GM23338 (cell line): ENCODE data around the gene SOCS2. TPM values are rescaled to one million over a fixed set of nuclear protein-coding genes. Genes with fewer than 3 reads are reported as not detected.

Source experiments
- ATAC-seq: fragments of 200-7000 bp; cut with Tn5 transposase; 3 replicates; pipeline ENCODE4 v1.9.1; 2020
- DNase-seq: peaks from one replicate; pipeline ENCODE4 v3.0.0-alpha.2; 2015; ENCODE audit warnings: low spot score
- H2AFZ ChIP-seq: fragments of 200-600 bp; sonication (generic); 2 replicates; pipeline ENCODE4 v1.8.0; 2016; ENCODE audit warnings: antibody characterized with exemption, mild to moderate bottlenecking, moderate library complexity
- H3F3A ChIP-seq: fragments of 200-600 bp; sonication (generic); replicated peaks from 2 replicates; pipeline ENCODE4 v1.8.0; 2017; ENCODE audit warnings: antibody characterized with exemption, mixed run types, low read depth
- H3K27ac ChIP-seq: fragments of 200-600 bp; sonication (generic); 2 replicates; pipeline ENCODE4 v1.6.1; 2016; ENCODE audit warnings: low read depth
- H3K27me3 ChIP-seq: fragments of 200-600 bp; sonication (generic); 2 replicates; pipeline ENCODE4 v1.8.0; 2016; ENCODE audit warnings: mild to moderate bottlenecking, mixed run types, moderate library complexity; ENCODE audit not compliant: insufficient read depth
- H3K36me3 ChIP-seq: fragments of 200-600 bp; sonication (generic); 2 replicates; pipeline ENCODE4 v1.8.0; 2016; ENCODE audit warnings: mild to moderate bottlenecking; ENCODE audit not compliant: insufficient read depth
- H3K4me1 ChIP-seq: fragments of 200-600 bp; sonication (generic); 2 replicates; pipeline ENCODE4 v1.8.0; 2016; ENCODE audit warnings: mild to moderate bottlenecking, moderate library complexity; ENCODE audit not compliant: insufficient read depth
- H3K4me2 ChIP-seq: fragments of 200-600 bp; sonication (generic); 2 replicates; pipeline ENCODE4 v1.7.1; 2017; ENCODE audit warnings: mixed run types
- H3K4me3 ChIP-seq: fragments of 200-600 bp; sonication (generic); 2 replicates; pipeline ENCODE4 v1.6.1; 2016; ENCODE audit warnings: mixed run types
- H3K79me2 ChIP-seq: fragments of 200-600 bp; sonication (generic); replicated peaks from 2 replicates; pipeline ENCODE4 v1.8.0; 2017; ENCODE audit warnings: mild to moderate bottlenecking; ENCODE audit not compliant: insufficient read depth
- H3K9me2 ChIP-seq: fragments of 200-600 bp; sonication (generic); 2 replicates; pipeline ENCODE4 v1.8.0; 2017; ENCODE audit not compliant: insufficient read depth
- H4K20me1 ChIP-seq: fragments of 200-600 bp; sonication (generic); replicated peaks from 2 replicates; pipeline ENCODE4 v1.8.0; 2017; ENCODE audit warnings: mild to moderate bottlenecking; ENCODE audit not compliant: insufficient read depth
- H3K27ac Mint-ChIP-seq: 2 replicates; pipeline ENCODE4 v1.8.0; 2020; ENCODE audit warnings: inconsistent platforms, mild to moderate bottlenecking, moderate library complexity, mixed read lengths
- H3K27me3 Mint-ChIP-seq: 3 replicates; pipeline ENCODE4 v1.8.0; 2022; ENCODE audit warnings: low read depth, mild to moderate bottlenecking, moderate library complexity, mixed read lengths, inconsistent platforms; ENCODE audit not compliant: insufficient read depth, poor library complexity
- H3K36me3 Mint-ChIP-seq: 3 replicates; pipeline ENCODE4 v1.8.0; 2021; ENCODE audit warnings: low read depth, mild to moderate bottlenecking, inconsistent platforms, moderate library complexity, mixed read lengths
- H3K4me1 Mint-ChIP-seq: 3 replicates; pipeline ENCODE4 v1.8.0; 2020; ENCODE audit warnings: mild to moderate bottlenecking, inconsistent platforms, mixed read lengths
- H3K4me3 Mint-ChIP-seq: 3 replicates; pipeline ENCODE4 v1.8.0; 2021; ENCODE audit warnings: moderate library complexity, mild to moderate bottlenecking, inconsistent platforms, mixed read lengths
- H3K9me3 Mint-ChIP-seq: 3 replicates; pipeline ENCODE4 v1.8.0; 2020; ENCODE audit warnings: moderate library complexity, mild to moderate bottlenecking, inconsistent platforms, mixed read lengths
- CREB1 ChIP-seq: fragments of 250-450 bp; sonication (Bioruptor Pico); IDR thresholded peaks from 2 replicates; pipeline ENCODE4 v1.5.0; 2020; ENCODE audit warnings: low read depth, mild to moderate bottlenecking, moderate library complexity
- CTCF ChIP-seq, 2 experiments: fragments of 200-600 bp in 1 of 2; sonication (generic) in 1 of 2; conservative IDR thresholded peaks; 2 replicates each; pipeline versions ENCODE4 v1.5.1 to v1.6.1; 2016 to 2017; ENCODE audit warnings: antibody characterized with exemption in 2 of 2, low read depth in 2 of 2, mild to moderate bottlenecking in 2 of 2, moderate library complexity in 1 of 2
- EZH2 ChIP-seq: fragments of 200-600 bp; sonication (generic); IDR thresholded peaks from one replicate; pipeline ENCODE4 v1.8.0; 2017; ENCODE audit warnings: antibody characterized with exemption, mild to moderate bottlenecking, low read depth; ENCODE audit not compliant: unreplicated experiment
- EZH2phosphoT487 ChIP-seq: fragments of 200-600 bp; sonication (generic); IDR thresholded peaks from one replicate; pipeline ENCODE4 v1.8.1; 2018; ENCODE audit warnings: antibody characterized with exemption; ENCODE audit not compliant: unreplicated experiment
- JUNB ChIP-seq: IDR thresholded peaks from one replicate; pipeline ENCODE4 v1.6.1; 2016; ENCODE audit warnings: antibody characterized with exemption; ENCODE audit not compliant: unreplicated experiment
- NANOG ChIP-seq: IDR thresholded peaks from 2 replicates; pipeline ENCODE4 v1.6.1; 2016; ENCODE audit warnings: antibody characterized with exemption, borderline replicate concordance
- POLR2AphosphoS5 ChIP-seq: IDR thresholded peaks from 2 replicates; pipeline ENCODE4 v1.6.1; 2016; ENCODE audit warnings: antibody characterized with exemption, low read depth
- REST ChIP-seq: IDR thresholded peaks from one replicate; pipeline ENCODE4 v1.6.1; 2018; ENCODE audit warnings: antibody characterized with exemption; ENCODE audit not compliant: unreplicated experiment
- STAT1 ChIP-seq: IDR thresholded peaks from one replicate; pipeline ENCODE4 v1.6.1; 2016; ENCODE audit warnings: antibody characterized with exemption; ENCODE audit not compliant: unreplicated experiment
- ZNF114 ChIP-seq: fragments of 250-450 bp; sonication (Bioruptor Pico); IDR thresholded peaks from 2 replicates; pipeline ENCODE4 v1.5.0; 2020; ENCODE audit warnings: mild to moderate bottlenecking, moderate library complexity
- ZNF331 ChIP-seq: fragments of 250-450 bp; sonication (Bioruptor Pico); IDR thresholded peaks from 2 replicates; pipeline ENCODE4 v1.5.0; 2020; ENCODE audit warnings: low read depth, mild to moderate bottlenecking, moderate library complexity
- polyA plus RNA-seq: library from polyadenylated mRNA; unstranded; fragments of >200 nt; fragmentation: Nextera tagmentation; extraction: Ambion mirVana; gene quantifications from 2 replicates; pipeline ENCODE4 v1.2.1, GENCODE V29; 2016
- total RNA-seq: library from RNA; depleted of rRNA; stranded (reverse); fragments of >200 nt; shearing (Covaris generic); gene quantifications from 2 replicates; pipeline ENCODE4 v1.2.3, GENCODE V29; 2014
- TF ChIP-seq, protein P1 (sequence below): fragments of 250-450 bp; sonication (Bioruptor Pico); IDR thresholded peaks from 2 replicates; pipeline ENCODE4 v1.5.0; 2020; ENCODE audit warnings: mild to moderate bottlenecking, moderate library complexity

Gene SOCS2
- total and polyA plus RNA-seq, 2 experiments from 2014 or later, result 15.5 to 32.4 TPM

- H3K4me3 Mint-ChIP-seq, result no peak overlapping the region
Observed at GRCh38 chr12:93622485-93622884, 50.0 kb downstream of the SOCS2 start.

More at GRCh38 chr12:93622485-93622884, 50.0 kb downstream of the SOCS2 start:
- peaks cover 6% of the 10 kb centered on the region; the same call in 2 of the 3 replicates for H3K36me3 Mint-ChIP-seq
- H3K79me2 ChIP-seq, result no peaks in the 10 kb centered on the region
- TF ChIP-seq CREB1 (CRISPR knock-in tag) (no peak), EZH2 (no peak), ZNF331 (CRISPR knock-in tag) (no peak), REST (no peak), CTCF (conservative IDR thresholded peaks at IDR 0.05; ENCODE audit: low read depth in 2 of 2) (no peak), STAT1 (no peak), POLR2AphosphoS5 (no peak), NANOG (no peak), EZH2phosphoT487 (no peak), JUNB (no peak), ZNF114 (CRISPR knock-in tag) (no peak)
- TF ChIP-seq, protein P1, sequence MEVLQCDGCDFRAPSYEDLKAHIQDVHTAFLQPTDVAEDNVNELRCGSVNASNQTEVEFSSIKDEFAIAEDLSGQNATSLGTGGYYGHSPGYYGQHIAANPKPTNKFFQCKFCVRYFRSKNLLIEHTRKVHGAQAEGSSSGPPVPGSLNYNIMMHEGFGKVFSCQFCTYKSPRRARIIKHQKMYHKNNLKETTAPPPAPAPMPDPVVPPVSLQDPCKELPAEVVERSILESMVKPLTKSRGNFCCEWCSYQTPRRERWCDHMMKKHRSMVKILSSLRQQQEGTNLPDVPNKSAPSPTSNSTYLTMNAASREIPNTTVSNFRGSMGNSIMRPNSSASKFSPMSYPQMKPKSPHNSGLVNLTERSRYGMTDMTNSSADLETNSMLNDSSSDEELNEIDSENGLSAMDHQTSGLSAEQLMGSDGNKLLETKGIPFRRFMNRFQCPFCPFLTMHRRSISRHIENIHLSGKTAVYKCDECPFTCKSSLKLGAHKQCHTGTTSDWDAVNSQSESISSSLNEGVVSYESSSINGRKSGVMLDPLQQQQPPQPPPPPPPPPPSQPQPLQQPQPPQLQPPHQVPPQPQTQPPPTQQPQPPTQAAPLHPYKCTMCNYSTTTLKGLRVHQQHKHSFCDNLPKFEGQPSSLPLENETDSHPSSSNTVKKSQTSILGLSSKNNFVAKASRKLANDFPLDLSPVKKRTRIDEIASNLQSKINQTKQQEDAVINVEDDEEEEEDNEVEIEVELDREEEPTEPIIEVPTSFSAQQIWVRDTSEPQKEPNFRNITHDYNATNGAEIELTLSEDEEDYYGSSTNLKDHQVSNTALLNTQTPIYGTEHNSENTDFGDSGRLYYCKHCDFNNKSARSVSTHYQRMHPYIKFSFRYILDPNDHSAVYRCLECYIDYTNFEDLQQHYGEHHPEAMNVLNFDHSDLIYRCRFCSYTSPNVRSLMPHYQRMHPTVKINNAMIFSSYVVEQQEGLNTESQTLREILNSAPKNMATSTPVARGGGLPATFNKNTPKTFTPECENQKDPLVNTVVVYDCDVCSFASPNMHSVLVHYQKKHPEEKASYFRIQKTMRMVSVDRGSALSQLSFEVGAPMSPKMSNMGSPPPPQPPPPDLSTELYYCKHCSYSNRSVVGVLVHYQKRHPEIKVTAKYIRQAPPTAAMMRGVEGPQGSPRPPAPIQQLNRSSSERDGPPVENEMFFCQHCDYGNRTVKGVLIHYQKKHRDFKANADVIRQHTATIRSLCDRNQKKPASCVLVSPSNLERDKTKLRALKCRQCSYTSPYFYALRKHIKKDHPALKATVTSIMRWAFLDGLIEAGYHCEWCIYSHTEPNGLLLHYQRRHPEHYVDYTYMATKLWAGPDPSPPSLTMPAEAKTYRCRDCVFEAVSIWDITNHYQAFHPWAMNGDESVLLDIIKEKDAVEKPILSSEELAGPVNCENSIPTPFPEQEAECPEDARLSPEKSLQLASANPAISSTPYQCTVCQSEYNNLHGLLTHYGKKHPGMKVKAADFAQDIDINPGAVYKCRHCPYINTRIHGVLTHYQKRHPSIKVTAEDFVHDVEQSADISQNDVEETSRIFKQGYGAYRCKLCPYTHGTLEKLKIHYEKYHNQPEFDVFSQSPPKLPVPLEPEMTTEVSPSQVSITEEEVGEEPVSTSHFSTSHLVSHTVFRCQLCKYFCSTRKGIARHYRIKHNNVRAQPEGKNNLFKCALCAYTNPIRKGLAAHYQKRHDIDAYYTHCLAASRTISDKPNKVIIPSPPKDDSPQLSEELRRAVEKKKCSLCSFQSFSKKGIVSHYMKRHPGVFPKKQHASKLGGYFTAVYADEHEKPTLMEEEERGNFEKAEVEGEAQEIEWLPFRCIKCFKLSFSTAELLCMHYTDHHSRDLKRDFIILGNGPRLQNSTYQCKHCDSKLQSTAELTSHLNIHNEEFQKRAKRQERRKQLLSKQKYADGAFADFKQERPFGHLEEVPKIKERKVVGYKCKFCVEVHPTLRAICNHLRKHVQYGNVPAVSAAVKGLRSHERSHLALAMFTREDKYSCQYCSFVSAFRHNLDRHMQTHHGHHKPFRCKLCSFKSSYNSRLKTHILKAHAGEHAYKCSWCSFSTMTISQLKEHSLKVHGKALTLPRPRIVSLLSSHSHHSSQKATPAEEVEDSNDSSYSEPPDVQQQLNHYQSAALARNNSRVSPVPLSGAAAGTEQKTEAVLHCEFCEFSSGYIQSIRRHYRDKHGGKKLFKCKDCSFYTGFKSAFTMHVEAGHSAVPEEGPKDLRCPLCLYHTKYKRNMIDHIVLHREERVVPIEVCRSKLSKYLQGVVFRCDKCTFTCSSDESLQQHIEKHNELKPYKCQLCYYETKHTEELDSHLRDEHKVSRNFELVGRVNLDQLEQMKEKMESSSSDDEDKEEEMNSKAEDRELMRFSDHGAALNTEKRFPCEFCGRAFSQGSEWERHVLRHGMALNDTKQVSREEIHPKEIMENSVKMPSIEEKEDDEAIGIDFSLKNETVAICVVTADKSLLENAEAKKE (CRISPR knock-in tag), result no peak
- peaks cover 3% of the 10 kb centered on the region; the same call in 2 of the 3 replicates for H3K9me3 Mint-ChIP-seq
- DNase-seq (no peak), ATAC-seq (no peak)
- H3K36me3 ChIP-seq, result no peaks in the 10 kb centered on the region; the same call in 1 of the 2 replicates
- peaks cover 2% of the 10 kb centered on the region for H3K27me3 Mint-ChIP-seq
- H3K4me3 ChIP-seq, result no peak overlapping the region
- H3F3A ChIP-seq, result no peaks in the 10 kb centered on the region
- H2AFZ ChIP-seq, result no peak overlapping the region
- H4K20me1 ChIP-seq, result no peaks in the 10 kb centered on the region
- no peaks in the 10 kb centered on the region for H3K27me3 ChIP-seq
- H3K4me2 ChIP-seq, result no peak overlapping the region
- H3K4me1 ChIP-seq, result no peaks in the 10 kb centered on the region
- H3K27ac Mint-ChIP-seq, result no peak overlapping the region
- H3K9me2 ChIP-seq, result peaks cover 15% of the 10 kb centered on the region; the same call in 1 of the 2 replicates
- no peak overlapping the region for H3K27ac ChIP-seq
- peaks cover 17% of the 10 kb centered on the region; the same call in 2 of the 3 replicates for H3K4me1 Mint-ChIP-seq
